IgD-negative memory B cell (primary cell): ENCODE measurements around the gene CTSS. TPM values are rescaled to one million over a fixed set of nuclear protein-coding genes. Genes with fewer than 3 reads are reported as not detected.
"Not testable (repeated sequence)": the region's sequence is repeated elsewhere in the genome, so short reads cannot be mapped to it uniquely, and the experiment has no call there.

Experiments used
- H3K27ac Mint-ChIP-seq, 3 donors: one replicate each; pipeline ENCODE4 v1.8.0; 2020 to 2022; ENCODE audit warnings: mild to moderate bottlenecking in 3 of 3, mixed read lengths in 3 of 3, moderate library complexity in 1 of 3
- H3K27me3 Mint-ChIP-seq: one replicate; pipeline ENCODE4 v1.8.0; 2021; ENCODE audit warnings: mixed read lengths
- H3K36me3 Mint-ChIP-seq: one replicate; pipeline ENCODE4 v1.8.0; 2020; ENCODE audit warnings: mild to moderate bottlenecking, mixed read lengths
- H3K4me1 Mint-ChIP-seq, 3 donors: one replicate each; pipeline ENCODE4 v1.8.0; 2020 to 2022; ENCODE audit warnings: mixed read lengths in 3 of 3, mild to moderate bottlenecking in 1 of 3
- H3K4me3 Mint-ChIP-seq, 4 donors: one replicate each; pipeline ENCODE4 v1.8.0; 2020 to 2022; ENCODE audit warnings: mild to moderate bottlenecking in 4 of 4, mixed read lengths in 4 of 4, moderate library complexity in 3 of 4
- H3K9me3 Mint-ChIP-seq, 3 donors: one replicate each; pipeline ENCODE4 v1.8.0; 2020 to 2021; ENCODE audit warnings: mixed read lengths in 3 of 3, mild to moderate bottlenecking in 1 of 3
- polyA plus RNA-seq: library from polyadenylated mRNA; unstranded; fragments of 300-500 nt; fragmentation: Illumina TruSeq; gene quantifications from one replicate; pipeline ENCODE4 v1.2.3, GENCODE V29; 2021

Gene CTSS
- 478 TPM for polyA plus RNA-seq

GRCh38 chr1:150765296-150765976 is at the start of gene CTSS:
Gene CTSS (minus strand): TSS chr1:150765778. CDS start chr1:150764763, 1,015 bp downstream.
- peaks cover 29 to 36% (median 33%) of the 10 kb centered on the region in 3 donors for H3K4me1 Mint-ChIP-seq
- peaks cover 11% of the 10 kb centered on the region for H3K36me3 Mint-ChIP-seq
- H3K4me3 Mint-ChIP-seq: peak within 1 kb of the TSS; percentile 96
- H3K9me3 Mint-ChIP-seq: no peaks in the 10 kb centered on the region
- peaks cover 1% of the 10 kb centered on the region for H3K27me3 Mint-ChIP-seq
- peak within 1 kb of the TSS; percentile 93 to 98 (median 96) for H3K27ac Mint-ChIP-seq

- Mint-ChIP-seq H3K4me1 (no peaks in the 10 kb centered on the region), H3K4me3 (no peak overlapping the region), H3K36me3 (peaks cover 4% of the 10 kb centered on the region), H3K27ac (no peak overlapping the region), H3K9me3 (no peaks in the 10 kb centered on the region), H3K27me3 (no peaks in the 10 kb centered on the region)
These were observed 47.6 kb upstream of the CTSS start for GRCh38 chr1:150813028-150813707.

- no peak overlapping the region for H3K4me3 Mint-ChIP-seq
- H3K9me3 Mint-ChIP-seq: no peaks in the 10 kb centered on the region
- H3K27ac Mint-ChIP-seq: no peak overlapping the region
- peaks cover 0 to 2% (median 0%) of the 10 kb centered on the region in 3 donors for H3K4me1 Mint-ChIP-seq
- peaks cover 1% of the 10 kb centered on the region for H3K36me3 Mint-ChIP-seq
- no peaks in the 10 kb centered on the region for H3K27me3 Mint-ChIP-seq
These were observed 45.5 kb upstream of the CTSS start for GRCh38 chr1:150810958-150811659.

- Mint-ChIP-seq H3K4me1 (peaks cover 0 to 2% (median 0%) of the 10 kb centered on the region in 3 donors), H3K4me3 (no peak overlapping the region), H3K27me3 (no peaks in the 10 kb centered on the region), H3K9me3 (no peaks in the 10 kb centered on the region), H3K27ac (peak overlapping the region in 1 of 3 donors; percentile 47), H3K36me3 (peaks cover 1% of the 10 kb centered on the region)
These were observed 44.1 kb upstream of the CTSS start for GRCh38 chr1:150809651-150810050.

- no peaks in the 10 kb centered on the region for H3K9me3 Mint-ChIP-seq
- no peak overlapping the region for H3K27ac Mint-ChIP-seq
- H3K4me1 Mint-ChIP-seq: peaks cover 0 to 2% (median 0%) of the 10 kb centered on the region in 3 donors
- no peak overlapping the region for H3K4me3 Mint-ChIP-seq
- H3K27me3 Mint-ChIP-seq: no peaks in the 10 kb centered on the region
- peaks cover 2% of the 10 kb centered on the region for H3K36me3 Mint-ChIP-seq
These were observed 43.3 kb upstream of the CTSS start for GRCh38 chr1:150808846-150809245.

- Mint-ChIP-seq H3K9me3 (no peaks in the 10 kb centered on the region), H3K4me1 (peaks cover 0 to 2% (median 0%) of the 10 kb centered on the region in 3 donors), H3K27ac (peak within 1 kb of the TSS in 1 of 3 donors; percentile 57), H3K36me3 (peaks cover 4% of the 10 kb centered on the region), H3K27me3 (no peaks in the 10 kb centered on the region), H3K4me3 (no peak within 1 kb of the TSS)
These were observed 42.5 kb upstream of the CTSS start, which contains the start of gene CTSK for GRCh38 chr1:150808121-150808520. Gene CTSK (minus strand): TSS chr1:150808260. CDS start chr1:150806805, 1,455 bp downstream.

GRCh38 chr1:150807249-150808023 is 41.9 kb upstream of the CTSS start:
- no peak overlapping the region for H3K4me3 Mint-ChIP-seq
- H3K4me1 Mint-ChIP-seq: peaks cover 0 to 2% (median 0%) of the 10 kb centered on the region in 3 donors
- H3K27me3 Mint-ChIP-seq: no peaks in the 10 kb centered on the region
- H3K9me3 Mint-ChIP-seq: no peaks in the 10 kb centered on the region
- H3K36me3 Mint-ChIP-seq: peaks cover 7% of the 10 kb centered on the region
- H3K27ac Mint-ChIP-seq: peak overlapping the region in 1 of 3 donors; percentile 57

GRCh38 chr1:150805899-150806298 is 40.3 kb upstream of the CTSS start:
- Mint-ChIP-seq H3K27me3 (no peaks in the 10 kb centered on the region), H3K9me3 (no peaks in the 10 kb centered on the region), H3K27ac (no peak overlapping the region), H3K4me1 (peaks cover 0 to 2% (median 0%) of the 10 kb centered on the region in 3 donors), H3K36me3 (peaks cover 7% of the 10 kb centered on the region), H3K4me3 (no peak overlapping the region)

- H3K27me3 Mint-ChIP-seq: no peaks in the 10 kb centered on the region
- no peak overlapping the region for H3K4me3 Mint-ChIP-seq
- H3K4me1 Mint-ChIP-seq: peaks cover 0 to 2% (median 0%) of the 10 kb centered on the region in 3 donors
- no peaks in the 10 kb centered on the region for H3K9me3 Mint-ChIP-seq
- H3K36me3 Mint-ChIP-seq: peaks cover 7% of the 10 kb centered on the region
- H3K27ac Mint-ChIP-seq: no peak overlapping the region
These were observed 39.1 kb upstream of the CTSS start for GRCh38 chr1:150804671-150805070.

GRCh38 chr1:150799089-150799488 is 33.5 kb upstream of the CTSS start:
- H3K36me3 Mint-ChIP-seq: peaks cover 11% of the 10 kb centered on the region
- no peak overlapping the region for H3K27ac Mint-ChIP-seq
- no peaks in the 10 kb centered on the region for H3K9me3 Mint-ChIP-seq
- H3K27me3 Mint-ChIP-seq: no peaks in the 10 kb centered on the region
- H3K4me3 Mint-ChIP-seq: no peak overlapping the region
- no peaks in the 10 kb centered on the region for H3K4me1 Mint-ChIP-seq

- Mint-ChIP-seq H3K27ac (no peak overlapping the region), H3K4me1 (no peaks in the 10 kb centered on the region), H3K36me3 (peaks cover 9% of the 10 kb centered on the region), H3K27me3 (no peaks in the 10 kb centered on the region), H3K9me3 (no peaks in the 10 kb centered on the region), H3K4me3 (no peak overlapping the region)
These were observed 32.9 kb upstream of the CTSS start for GRCh38 chr1:150798525-150798924.

GRCh38 chr1:150796374-150796773 is 30.8 kb upstream of the CTSS start:
- no peaks in the 10 kb centered on the region for H3K9me3 Mint-ChIP-seq
- H3K27me3 Mint-ChIP-seq: no peaks in the 10 kb centered on the region
- no peak overlapping the region for H3K27ac Mint-ChIP-seq
- H3K4me1 Mint-ChIP-seq: no peaks in the 10 kb centered on the region
- H3K4me3 Mint-ChIP-seq: no peak overlapping the region
- H3K36me3 Mint-ChIP-seq: peaks cover 6% of the 10 kb centered on the region

GRCh38 chr1:150793778-150794177 is 28.2 kb upstream of the CTSS start:
- not testable (repeated sequence) for H3K9me3 Mint-ChIP-seq, H3K4me3 Mint-ChIP-seq, H3K27ac Mint-ChIP-seq, H3K36me3 Mint-ChIP-seq, H3K4me1 Mint-ChIP-seq, H3K27me3 Mint-ChIP-seq

GRCh38 chr1:150793221-150793620 is 27.6 kb upstream of the CTSS start:
- Mint-ChIP-seq H3K27ac (no peak overlapping the region), H3K9me3 (no peaks in the 10 kb centered on the region), H3K36me3 (peaks cover 6% of the 10 kb centered on the region), H3K4me3 (no peak overlapping the region), H3K27me3 (no peaks in the 10 kb centered on the region), H3K4me1 (peaks cover under 1 to 3% (median 3%) of the 10 kb centered on the region in 3 donors)
